ENCODE measurements around the gene ZDHHC4.

Gene ZDHHC4

DNA sequence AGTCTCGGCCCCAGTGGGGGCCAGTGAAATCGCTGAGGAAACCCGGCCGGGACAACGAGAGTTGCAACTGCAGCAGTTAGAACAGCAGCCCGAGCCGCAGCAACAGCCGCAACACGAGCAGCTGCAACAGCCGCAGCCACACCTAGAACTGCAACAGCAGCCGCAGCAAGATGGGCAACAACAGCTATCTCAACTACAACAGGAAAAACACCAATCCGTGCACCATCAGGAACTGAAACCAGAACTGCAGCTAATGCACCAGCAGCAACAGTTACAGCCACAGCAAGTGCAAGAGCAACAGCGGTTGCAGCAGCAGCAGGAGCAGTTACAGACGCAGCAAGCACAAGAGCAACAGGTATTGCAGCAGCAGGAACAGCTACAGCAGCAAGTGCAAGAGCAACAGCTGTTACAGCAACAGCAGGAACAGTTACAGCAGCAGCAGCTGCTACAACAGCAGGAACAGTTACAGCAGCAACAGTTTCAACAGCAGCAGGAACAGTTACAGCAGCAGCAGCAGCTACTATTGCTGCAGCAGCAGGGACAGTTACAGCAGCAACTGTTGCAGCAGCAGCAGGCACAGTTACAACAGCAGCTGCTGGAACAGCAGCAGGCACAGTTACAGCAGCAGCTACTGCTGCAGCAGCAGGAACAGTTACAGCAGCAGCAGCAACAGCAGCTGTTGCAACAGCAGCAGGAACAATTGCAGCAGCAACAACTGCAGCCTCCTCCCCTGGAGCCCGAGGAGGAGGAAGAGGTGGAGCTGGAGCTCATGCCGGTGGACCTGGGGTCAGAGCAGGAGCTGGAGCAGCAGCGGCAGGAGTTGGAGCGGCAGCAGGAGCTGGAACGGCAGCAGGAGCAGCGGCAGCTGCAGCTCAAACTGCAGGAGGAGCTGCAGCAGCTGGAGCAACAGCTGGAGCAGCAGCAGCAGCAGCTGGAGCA, 44.2 kb downstream of the ZDHHC4 start:
- no peak overlapping the region for H3K27ac ChIP-seq
- TF ChIP-seq, protein P1, sequence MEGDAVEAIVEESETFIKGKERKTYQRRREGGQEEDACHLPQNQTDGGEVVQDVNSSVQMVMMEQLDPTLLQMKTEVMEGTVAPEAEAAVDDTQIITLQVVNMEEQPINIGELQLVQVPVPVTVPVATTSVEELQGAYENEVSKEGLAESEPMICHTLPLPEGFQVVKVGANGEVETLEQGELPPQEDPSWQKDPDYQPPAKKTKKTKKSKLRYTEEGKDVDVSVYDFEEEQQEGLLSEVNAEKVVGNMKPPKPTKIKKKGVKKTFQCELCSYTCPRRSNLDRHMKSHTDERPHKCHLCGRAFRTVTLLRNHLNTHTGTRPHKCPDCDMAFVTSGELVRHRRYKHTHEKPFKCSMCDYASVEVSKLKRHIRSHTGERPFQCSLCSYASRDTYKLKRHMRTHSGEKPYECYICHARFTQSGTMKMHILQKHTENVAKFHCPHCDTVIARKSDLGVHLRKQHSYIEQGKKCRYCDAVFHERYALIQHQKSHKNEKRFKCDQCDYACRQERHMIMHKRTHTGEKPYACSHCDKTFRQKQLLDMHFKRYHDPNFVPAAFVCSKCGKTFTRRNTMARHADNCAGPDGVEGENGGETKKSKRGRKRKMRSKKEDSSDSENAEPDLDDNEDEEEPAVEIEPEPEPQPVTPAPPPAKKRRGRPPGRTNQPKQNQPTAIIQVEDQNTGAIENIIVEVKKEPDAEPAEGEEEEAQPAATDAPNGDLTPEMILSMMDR (conservative IDR thresholded peaks at IDR 0.05) = no peak

DNA sequence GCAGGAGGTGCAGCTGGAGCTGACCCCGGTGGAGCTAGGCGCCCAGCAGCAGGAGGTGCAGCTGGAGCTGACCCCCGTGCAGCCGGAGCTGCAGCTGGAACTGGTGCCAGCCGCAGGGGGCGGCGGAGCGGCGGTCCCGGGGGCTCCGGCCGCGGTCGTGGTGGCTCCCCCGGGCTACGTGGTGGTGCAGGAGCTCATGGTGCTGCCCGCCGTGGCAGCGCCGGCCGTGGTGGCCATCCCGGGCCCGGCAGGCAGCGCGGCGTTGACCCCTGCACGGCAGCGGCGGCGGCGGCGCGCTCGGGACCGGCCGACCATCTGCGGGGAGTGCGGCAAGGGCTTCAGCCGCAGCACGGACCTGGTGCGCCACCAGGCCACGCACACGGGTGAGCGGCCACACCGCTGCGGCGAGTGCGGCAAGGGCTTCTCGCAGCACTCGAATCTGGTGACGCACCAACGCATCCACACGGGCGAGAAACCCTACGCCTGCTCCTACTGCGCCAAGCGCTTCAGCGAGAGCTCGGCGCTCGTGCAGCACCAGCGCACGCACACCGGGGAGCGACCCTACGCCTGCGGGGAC, 45.0 kb downstream of the ZDHHC4 start:
- TF ChIP-seq, protein P1 (conservative IDR thresholded peaks at IDR 0.05) = no peak

DNA sequence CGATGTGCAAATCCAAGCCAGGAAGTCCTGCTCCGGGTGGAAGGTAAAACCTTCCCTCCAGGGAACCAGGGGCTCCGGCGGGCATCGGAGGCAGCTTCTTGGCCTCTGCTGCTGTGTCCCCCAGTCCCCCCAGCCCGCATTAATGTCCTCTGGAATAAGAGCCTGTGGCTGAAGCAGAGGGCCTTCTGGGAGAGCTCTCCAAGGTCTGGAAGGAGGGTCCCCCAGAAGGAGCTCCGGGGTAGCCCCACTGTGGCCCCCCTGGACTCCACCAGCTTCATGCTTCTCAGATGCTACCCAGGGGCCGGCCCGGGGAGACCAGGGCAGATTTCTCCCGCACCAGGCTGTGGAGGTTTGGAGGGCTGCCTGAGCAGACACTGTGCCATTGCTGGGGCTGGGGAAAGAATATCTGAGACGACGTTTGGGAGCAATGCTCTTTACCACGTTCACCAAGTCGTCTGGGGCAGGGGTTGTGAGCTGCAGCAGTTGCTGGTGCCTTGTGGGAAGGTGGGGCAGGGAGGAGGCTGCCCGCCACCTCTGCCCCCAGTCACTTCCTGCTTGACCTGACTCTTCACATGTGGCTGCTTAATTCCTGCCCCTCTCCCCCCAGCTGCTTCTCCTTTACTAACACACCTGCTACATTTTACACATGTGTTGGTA, 46.5 kb downstream of the ZDHHC4 start:
- TF ChIP-seq, protein P1 (conservative IDR thresholded peaks at IDR 0.05) = no peak
- H3K27ac ChIP-seq = no peak overlapping the region

More for the DNA sequence above, 45.0 kb downstream of the ZDHHC4 start:
- no peak overlapping the region for H3K27ac ChIP-seq

DNA sequence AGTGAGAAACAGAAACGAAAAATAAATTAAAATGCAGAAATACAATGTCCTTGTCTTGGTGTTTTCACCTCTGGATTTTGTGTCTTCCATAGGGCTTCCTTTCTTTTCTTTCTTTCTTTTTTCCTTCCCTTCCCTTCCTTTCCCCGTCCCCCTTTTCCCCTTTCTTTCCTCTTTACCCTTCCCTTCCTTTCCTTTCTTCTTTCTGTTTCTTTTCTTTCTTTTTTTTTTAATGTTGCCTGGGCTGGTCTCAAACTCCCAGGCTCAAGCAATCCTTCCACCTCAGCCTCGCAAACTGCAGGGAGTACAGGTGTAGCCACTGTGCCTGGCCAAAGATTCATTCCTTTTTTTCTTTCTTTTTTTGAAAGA, 47.0 kb downstream of the ZDHHC4 start:
- TF ChIP-seq, protein P1 (conservative IDR thresholded peaks at IDR 0.05) = no peak
- H3K27ac ChIP-seq = no peak overlapping the region

DNA sequence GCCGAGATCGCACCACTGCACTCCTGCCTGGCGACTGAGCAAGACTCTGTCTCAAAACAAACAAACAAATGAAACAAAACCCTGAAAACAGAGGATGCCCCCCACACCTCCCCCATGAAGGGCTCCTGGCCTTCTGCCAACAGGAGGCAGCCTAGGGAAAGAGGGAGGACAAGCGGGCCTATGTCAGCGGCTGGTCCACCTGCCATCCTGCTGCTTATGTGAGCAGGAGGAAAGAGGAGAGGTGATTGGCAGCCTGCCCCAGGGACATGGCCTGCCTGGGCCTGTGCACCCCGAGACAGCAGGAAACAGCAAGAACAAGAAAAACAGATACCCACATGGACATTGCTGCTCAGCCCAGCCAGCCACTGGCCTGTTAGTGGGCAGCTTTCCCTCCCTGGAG, 50.8 kb downstream of the ZDHHC4 start:
- H3K27ac ChIP-seq = no peak overlapping the region
- TF ChIP-seq, protein P1 (conservative IDR thresholded peaks at IDR 0.05) = no peak

DNA sequence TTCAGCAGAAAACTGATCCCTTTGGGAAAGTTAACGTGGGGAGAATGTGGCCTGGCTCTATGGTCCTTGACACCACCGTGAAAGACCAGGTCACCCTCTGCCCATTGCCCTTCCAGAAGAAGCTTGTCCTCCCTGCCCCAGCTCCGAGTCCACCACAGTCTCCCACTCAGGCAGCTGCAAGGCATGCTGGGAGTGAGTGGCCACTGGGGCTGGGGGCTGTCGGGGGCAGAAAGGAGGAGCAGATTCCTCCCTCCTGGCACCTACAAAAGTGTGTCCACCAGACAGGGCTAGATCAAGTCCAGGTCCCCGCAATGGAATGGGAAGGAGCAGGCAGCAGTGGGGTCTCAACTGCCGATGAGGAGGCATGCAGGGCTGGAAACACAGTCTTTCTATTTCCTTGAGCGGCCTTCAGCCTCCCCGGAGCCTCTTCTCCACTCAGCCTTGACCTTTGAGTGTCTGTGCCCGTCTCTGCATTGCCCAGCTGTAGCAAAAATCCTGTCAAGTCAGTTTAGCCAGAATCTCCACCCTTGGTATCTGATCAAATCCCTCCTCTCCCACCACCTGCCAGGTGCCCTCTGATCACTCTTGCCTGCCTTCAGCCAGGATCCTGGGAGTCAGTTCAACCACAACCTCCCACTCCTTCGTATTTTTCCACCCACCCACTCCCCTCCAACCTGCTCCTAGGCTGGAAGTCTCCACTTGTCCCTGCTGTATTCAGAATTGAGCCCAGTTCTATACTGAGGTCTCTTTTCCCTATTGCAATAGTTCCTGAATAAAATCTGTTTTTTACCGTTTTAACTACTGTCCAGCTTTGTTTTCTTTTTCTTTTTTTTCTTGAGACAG, 53.0 kb downstream of the ZDHHC4 start:
- TF ChIP-seq, protein P1 (conservative IDR thresholded peaks at IDR 0.05) = no peak
- H3K27ac ChIP-seq = no peak overlapping the region

Measured in VCaP (cell line).